ENCODE data around the gene KDM4B.

DNA sequence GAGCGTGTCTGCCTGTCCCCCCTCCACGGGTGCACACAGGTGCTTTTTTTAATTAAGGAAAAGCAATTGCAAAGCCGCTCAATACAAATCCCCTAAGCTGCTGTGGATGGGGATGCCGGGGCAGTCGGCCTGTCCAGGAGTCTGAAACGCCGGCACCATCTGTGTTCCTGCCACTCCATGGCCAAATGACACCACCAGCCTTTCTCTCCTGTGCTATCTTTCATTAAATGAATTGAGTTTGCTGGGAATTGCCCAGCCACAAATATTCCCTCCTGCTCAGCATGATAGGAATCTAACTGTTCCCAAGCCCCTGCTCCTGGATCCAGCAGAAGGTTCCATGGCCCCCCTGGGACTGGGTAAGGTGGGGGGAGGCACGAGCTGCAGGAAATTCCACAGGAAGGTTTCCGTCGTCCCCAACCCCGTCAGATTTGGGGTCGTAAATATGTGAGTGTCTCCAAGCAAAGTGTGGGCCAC, 139.2 kb downstream of the KDM4B start:
- TF ChIP-seq, protein P1, sequence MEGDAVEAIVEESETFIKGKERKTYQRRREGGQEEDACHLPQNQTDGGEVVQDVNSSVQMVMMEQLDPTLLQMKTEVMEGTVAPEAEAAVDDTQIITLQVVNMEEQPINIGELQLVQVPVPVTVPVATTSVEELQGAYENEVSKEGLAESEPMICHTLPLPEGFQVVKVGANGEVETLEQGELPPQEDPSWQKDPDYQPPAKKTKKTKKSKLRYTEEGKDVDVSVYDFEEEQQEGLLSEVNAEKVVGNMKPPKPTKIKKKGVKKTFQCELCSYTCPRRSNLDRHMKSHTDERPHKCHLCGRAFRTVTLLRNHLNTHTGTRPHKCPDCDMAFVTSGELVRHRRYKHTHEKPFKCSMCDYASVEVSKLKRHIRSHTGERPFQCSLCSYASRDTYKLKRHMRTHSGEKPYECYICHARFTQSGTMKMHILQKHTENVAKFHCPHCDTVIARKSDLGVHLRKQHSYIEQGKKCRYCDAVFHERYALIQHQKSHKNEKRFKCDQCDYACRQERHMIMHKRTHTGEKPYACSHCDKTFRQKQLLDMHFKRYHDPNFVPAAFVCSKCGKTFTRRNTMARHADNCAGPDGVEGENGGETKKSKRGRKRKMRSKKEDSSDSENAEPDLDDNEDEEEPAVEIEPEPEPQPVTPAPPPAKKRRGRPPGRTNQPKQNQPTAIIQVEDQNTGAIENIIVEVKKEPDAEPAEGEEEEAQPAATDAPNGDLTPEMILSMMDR (conservative IDR thresholded peaks at IDR 0.05), result no peak
- TF ChIP-seq ZFX (IDR thresholded peaks at IDR 0.05), result no peak

Measured in C4-2B (cell line).